ENCODE measurements around the gene ALDH2. TPM values are rescaled to one million over a fixed set of nuclear protein-coding genes. Genes with fewer than 3 reads are reported as not detected.
A peak's percentile ranks its signal among the peaks of the same experiment; 100 is the strongest.

Gene ALDH2
- total and polyA plus RNA-seq, 12 donors = 60.6 to 403 (median 318) TPM

GRCh38 chr12:111838353-111838752 lies 71.6 kb downstream of the ALDH2 start:
- H3K27me3 ChIP-seq = no peaks in the 10 kb centered on the region
- H3K36me3 ChIP-seq = peaks cover 0 to 20% (median 9%) of the 10 kb centered on the region in 9 donors
- no peak overlapping the region for H3K4me3 ChIP-seq
- ATAC-seq (no peak), DNase-seq (no peak)
- peaks cover under 1 to 28% (median 21%) of the 10 kb centered on the region in 9 donors for H3K4me1 ChIP-seq
- no peak overlapping the region for H3K27ac ChIP-seq
- intact Hi-C loops (cut with DNase I) = no loop called here
- no peaks in the 10 kb centered on the region for H3K9me3 ChIP-seq
- 79 to 82% methylated on average over 3 of the region's 3 CpGs for WGBS, 2 donors
- TF ChIP-seq, protein P1, sequence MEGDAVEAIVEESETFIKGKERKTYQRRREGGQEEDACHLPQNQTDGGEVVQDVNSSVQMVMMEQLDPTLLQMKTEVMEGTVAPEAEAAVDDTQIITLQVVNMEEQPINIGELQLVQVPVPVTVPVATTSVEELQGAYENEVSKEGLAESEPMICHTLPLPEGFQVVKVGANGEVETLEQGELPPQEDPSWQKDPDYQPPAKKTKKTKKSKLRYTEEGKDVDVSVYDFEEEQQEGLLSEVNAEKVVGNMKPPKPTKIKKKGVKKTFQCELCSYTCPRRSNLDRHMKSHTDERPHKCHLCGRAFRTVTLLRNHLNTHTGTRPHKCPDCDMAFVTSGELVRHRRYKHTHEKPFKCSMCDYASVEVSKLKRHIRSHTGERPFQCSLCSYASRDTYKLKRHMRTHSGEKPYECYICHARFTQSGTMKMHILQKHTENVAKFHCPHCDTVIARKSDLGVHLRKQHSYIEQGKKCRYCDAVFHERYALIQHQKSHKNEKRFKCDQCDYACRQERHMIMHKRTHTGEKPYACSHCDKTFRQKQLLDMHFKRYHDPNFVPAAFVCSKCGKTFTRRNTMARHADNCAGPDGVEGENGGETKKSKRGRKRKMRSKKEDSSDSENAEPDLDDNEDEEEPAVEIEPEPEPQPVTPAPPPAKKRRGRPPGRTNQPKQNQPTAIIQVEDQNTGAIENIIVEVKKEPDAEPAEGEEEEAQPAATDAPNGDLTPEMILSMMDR (IDR thresholded peaks at IDR 0.05) = no peak

GRCh38 chr12:111840807-111841206 lies 74.1 kb downstream of the ALDH2 start:
- Histone ChIP-seq H3K4me1 (peaks cover 6 to 49% (median 40%) of the 10 kb centered on the region in 9 donors), H3K36me3 (peaks cover 0 to 34% (median 9%) of the 10 kb centered on the region in 9 donors), H3K27me3 (no peaks in the 10 kb centered on the region), H3K9me3 (no peaks in the 10 kb centered on the region), H3K4me3 (peak overlapping the region; percentile 62 to 99 (median 88)), H3K27ac (peak overlapping the region in 9 of 10 donors; percentile 85 to 99 (median 96))
- no peak for DNase-seq
- TF ChIP-seq, protein P1 (IDR thresholded peaks at IDR 0.05) = no peak
- intact Hi-C loops (cut with DNase I) = loop anchor here in 2 of 10 donors (5.0 kb wide), 1 partner anchor 171 kb away; the partner anchor contains the start of genes ERP29 (in 2 of the 2) and TMEM116 (in 2 of the 2)
- ATAC-seq = no peak
- 25 to 28% methylated on average over 11 of the region's 11 CpGs for WGBS, 2 donors

DNA sequence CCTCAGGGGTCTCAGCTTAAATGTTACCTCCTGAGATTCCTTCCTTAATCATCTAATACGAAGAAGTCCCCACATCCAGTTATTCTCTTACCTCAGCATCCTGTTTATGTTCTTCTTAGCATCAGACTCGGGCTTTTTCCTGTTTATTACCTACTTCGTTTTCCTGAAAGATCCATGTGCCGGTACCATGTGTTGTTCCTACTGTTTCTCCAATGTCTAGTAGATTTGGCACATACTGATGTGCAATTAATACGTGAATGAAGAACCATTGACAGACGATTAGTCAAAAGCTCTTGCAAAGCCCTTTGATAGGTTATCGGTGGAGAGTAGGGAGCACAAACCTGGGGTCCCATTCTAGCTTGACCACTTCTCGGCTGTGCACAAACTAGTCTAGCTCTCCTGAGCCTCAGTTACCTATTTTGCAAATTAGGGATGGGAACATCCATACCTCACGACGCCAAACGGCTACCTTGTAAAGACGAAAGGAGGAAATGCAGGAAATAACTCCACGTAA lies 74.6 kb downstream of the ALDH2 start:
- Histone ChIP-seq H3K9me3 (no peaks in the 10 kb centered on the region), H3K4me1 (peaks cover 6 to 54% (median 44%) of the 10 kb centered on the region in 9 donors), H3K4me3 (peak overlapping the region; percentile 62 to 99 (median 88)), H3K36me3 (peaks cover 0 to 36% (median 9%) of the 10 kb centered on the region in 9 donors), H3K27ac (peak overlapping the region; percentile 85 to 99 (median 96)), H3K27me3 (no peaks in the 10 kb centered on the region)
- WGBS, 2 donors = 0% methylated on average over 13 of the region's 13 CpGs
- TF ChIP-seq, protein P1 (IDR thresholded peaks at IDR 0.05) = no peak
- DNase-seq (no peak), ATAC-seq (peak in 2 of 8 donors; percentile 3)
- intact Hi-C loops (cut with DNase I) = loop anchor here in 2 of 10 donors (5.0 kb wide), 1 partner anchor 171 kb away; the partner anchor contains the start of genes ERP29 (in 2 of the 2) and TMEM116 (in 2 of the 2)

- Histone ChIP-seq H3K4me3 (peak within 1 kb of the TSS; percentile 62 to 99 (median 88)), H3K27ac (peak within 1 kb of the TSS; percentile 85 to 99 (median 96)), H3K27me3 (no peaks in the 10 kb centered on the region), H3K9me3 (no peaks in the 10 kb centered on the region), H3K4me1 (peaks cover 6 to 56% (median 44%) of the 10 kb centered on the region in 9 donors), H3K36me3 (peaks cover 0 to 36% (median 9%) of the 10 kb centered on the region in 9 donors)
- TF ChIP-seq, protein P1 (IDR thresholded peaks at IDR 0.05) = no peak
- DNase-seq (peak; percentile 95), ATAC-seq (peak; percentile 95 to 98 (median 96))
- 0% methylated on average over 60 to 84 of the region's 84 CpGs for WGBS, 2 donors
- intact Hi-C loops (cut with DNase I) = loop anchor here in 2 of 10 donors (5.0 kb wide), 1 partner anchor 170 kb away; the partner anchor contains the start of genes ERP29 (in 2 of the 2) and TMEM116 (in 2 of the 2)
Observed at GRCh38 chr12:111841750-111842555, 75.2 kb downstream of the ALDH2 start, which contains the start of gene MAPKAPK5. MAPKAPK5 (plus strand) TSS chr12:111842228; CDS start chr12:111842734, 506 bp downstream.

All from heart right ventricle (tissue), 16 donors.